GM18511 (cell line): ENCODE data around the gene NOTCH3.

Source experiments
- ATAC-seq: cut with Tn5 transposase; IDR thresholded peaks from one replicate; pipeline ENCODE4 v1.9.1; 2021; ENCODE audit warnings: mild to moderate bottlenecking, moderate library complexity; ENCODE audit not compliant: unreplicated experiment

The NOTCH3 gene

DNA sequence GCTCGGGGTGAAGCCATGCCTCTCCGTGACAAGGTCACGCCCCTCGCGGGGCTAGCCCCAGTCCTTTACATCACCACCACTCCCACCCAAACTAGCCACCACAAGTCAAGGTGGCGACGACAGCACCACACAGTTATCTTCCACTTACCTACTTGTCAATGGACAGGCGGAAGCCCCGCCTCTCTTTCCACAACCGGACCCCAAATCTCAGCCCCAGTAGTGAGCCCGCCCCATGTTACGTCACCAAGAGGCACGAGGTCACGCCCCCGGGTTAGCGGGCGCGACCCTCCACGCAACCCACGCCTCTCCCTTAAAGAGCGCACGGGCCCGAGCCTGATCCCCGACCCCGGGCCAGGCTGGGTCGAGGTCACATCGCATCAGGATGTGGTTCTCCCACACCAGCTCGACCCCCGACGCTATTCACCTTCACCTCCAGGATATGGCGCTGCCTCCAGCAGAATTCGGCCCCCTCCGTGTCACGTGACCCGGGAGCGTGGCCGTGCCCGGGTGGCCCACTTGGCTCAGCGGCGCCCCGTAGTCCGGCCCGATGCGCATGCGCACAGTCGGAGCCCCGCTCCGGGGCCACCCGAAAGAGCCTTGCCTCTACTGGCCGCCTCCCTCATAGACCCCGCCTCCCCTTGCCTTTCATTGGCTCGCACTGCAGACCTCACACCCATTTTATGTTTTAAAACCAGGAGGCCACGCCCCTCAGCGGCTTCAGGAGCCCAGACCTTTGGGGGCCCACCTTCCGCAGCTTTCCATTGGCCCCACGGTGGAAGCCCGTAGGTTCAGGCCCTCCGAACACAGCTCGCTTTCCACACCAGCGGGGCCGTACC lies 75.3 kb downstream of the NOTCH3 start:
- ATAC-seq = peak; percentile 89

GRCh38 chr19:15124572-15125231 lies 76.1 kb downstream of the NOTCH3 start:
- ATAC-seq = no peak

- ATAC-seq = no peak
Observed at GRCh38 chr19:15123900-15124299, 76.9 kb downstream of the NOTCH3 start.

DNA sequence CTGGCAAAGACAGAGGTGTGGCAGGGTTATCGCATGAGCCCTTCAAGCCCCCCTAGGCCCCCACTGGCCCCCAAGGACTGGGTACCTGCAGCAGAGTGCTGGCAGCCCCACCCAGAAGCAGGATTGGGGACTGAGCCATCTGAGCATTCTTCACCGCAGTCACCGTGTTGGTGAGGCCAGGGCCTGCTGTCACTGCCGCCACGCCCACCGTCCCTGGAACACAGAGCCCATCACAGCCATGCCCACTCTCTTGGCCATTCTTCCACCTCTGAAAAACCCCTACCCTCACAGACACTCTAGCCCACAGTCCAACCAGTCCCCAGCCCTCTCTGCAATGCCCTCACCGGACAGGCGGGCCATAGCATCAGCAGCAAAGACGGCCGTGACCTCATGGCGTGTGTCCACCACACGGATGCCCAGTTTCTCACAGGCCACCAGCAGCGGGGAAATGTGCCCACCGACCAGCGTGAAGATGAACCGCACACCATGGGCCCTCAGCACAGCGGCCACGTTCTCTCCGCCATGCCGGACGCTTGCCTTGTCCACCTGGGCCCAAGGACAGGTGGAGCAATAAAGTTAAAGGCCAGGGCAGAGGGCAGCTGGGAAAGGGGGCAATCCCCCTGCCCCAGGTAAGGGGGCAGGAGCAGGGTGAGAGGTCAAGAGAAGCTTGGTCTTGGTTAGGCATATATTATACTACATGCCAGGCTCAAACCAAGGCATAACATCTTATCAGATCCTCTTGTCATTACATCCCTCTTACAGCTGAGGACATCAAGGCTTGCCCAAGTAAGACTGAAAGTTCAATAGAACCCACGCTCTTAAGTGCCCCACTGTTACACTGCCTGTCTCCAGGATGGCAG lies 77.5 kb downstream of the NOTCH3 start:
- ATAC-seq = no peak

DNA sequence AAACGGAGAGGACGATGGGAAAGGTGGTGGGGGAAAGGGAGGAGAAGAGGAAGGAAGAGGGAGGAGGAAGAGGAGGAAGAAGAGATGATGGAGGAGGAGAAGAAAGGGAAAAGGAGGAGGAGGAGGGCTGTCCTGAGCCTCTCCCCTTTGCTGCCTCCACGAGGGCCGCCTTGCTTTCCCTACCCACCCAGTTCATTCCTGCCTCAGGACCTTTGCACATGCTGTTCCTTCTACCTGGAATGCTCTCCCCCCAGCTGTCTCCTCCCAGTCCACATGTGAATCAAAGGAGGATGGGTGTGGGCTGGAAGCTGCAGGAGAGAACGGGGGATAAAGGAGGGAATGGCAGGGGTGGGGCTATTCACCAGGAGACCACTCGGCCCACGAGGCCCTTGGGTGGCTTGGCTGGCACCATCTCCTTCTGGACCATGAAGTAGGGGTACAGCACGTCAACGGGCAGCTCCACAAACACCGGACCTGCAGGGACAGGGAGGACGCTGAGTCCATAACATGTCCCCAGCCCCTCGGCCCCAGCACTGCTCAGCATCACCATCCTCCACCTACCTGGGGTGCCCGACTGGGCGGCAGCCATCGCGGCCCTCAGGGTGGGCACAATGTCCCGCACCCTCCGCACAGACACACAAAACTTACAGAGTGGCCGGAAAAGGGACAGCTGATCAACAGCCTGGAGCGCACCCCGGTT lies 78.3 kb downstream of the NOTCH3 start:
- ATAC-seq = no peak

DNA sequence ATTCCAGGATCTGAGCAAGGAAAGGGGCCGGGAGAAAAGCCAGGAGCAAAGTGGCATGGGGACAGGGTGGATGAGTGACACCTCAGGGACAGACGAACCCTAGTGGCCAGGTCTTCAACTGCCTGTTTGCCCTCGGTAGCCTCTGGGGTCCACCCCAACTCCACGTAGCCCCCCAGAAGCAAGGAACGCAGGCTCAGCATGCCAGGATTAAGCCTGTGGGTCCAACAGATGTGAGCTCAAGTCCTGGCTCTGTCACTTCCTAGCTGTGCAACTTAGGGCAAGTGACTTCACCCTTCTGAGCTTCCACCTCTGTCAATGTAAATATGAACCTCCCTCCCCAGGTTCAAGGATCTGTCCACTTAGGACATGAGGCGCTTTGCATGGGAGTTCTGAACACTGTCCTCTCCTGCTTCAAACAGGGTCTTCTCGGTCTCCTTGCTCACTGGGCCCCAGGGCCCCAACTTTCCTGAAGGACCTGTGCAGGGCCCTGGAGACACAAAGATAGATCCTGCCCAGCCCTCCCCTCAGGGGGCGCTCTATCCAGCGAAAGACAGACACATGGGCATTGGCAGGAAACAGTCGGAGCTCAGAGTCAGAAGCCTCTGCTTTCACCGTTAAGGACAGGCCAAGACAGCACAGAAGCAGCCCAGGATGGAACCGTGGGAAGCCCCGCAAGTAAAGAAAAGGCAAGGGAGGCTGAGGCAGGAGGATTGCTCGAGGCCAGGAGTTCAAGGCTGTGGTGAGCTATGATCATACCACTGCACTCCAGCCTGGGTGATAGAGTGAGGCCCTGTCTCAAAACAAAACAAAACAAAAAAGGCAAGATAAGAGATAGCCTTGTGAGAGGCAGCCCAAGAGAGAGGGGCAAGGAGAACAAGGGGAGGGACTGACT lies 80.4 kb downstream of the NOTCH3 start:
- ATAC-seq = no peak

GRCh38 chr19:15118789-15119494 lies 81.9 kb downstream of the NOTCH3 start:
- no peak for ATAC-seq

DNA sequence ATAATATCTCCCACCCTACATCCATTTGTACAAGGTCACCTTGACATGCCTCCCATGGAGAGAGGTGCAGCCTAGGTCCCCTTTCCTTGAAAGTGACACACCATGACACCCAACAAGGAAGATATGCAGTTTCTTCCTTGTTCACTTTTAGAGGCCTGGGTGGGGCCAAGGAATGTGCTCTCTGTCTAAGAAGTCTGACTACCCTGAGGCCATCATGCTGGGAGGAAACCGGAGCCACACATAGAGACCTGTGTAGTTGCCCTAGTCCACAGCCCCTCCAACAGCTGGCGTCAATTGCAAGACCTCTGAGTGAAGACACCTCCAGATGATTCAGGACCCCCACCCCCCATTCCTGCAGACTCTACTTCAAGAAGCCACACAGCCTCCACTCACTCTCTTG lies 82.5 kb downstream of the NOTCH3 start:
- no peak for ATAC-seq

GRCh38 chr19:15116856-15117255 lies 83.9 kb downstream of the NOTCH3 start:
- ATAC-seq = no peak

DNA sequence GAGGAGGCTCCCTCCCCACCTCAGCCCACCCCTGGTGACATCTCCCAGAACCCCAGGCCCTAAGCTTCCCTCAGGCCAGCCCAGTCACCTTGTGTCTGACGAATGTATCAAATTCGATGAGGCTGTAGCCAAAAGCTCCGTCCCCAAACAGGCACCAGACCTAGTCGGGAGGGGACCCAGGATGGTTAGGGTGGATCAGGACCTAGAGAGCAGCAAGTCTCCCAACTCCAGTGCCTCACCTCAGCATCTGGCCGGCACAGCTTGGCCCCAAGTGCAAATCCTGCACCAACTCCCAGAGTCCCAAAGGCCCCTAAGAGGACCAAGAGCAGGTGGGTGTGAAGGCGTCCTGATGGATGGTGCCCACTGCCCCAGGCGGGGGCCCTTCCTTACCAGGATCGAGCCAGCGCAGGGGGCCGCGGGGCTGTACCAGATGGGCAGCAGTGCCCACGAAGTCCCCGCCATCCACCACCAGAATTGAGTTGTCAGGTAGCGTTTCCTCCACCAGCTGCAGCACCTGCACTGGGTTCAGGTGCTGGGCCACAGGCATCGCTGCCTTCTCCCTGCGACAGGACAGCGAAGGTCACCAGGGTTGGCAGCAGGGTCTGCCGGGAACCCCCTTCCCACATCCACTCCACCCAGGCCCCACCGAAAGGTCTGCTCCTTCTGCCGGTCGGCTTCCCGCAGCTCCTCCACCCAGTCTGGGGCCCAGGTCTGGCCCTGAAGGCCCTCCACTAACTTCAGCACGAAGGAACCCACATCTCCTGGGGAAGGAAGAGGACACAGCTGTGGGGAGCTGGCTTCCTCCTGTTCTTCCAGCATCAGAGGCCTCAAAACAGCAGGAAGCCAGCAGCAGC lies 84.8 kb downstream of the NOTCH3 start:
- ATAC-seq = no peak

DNA sequence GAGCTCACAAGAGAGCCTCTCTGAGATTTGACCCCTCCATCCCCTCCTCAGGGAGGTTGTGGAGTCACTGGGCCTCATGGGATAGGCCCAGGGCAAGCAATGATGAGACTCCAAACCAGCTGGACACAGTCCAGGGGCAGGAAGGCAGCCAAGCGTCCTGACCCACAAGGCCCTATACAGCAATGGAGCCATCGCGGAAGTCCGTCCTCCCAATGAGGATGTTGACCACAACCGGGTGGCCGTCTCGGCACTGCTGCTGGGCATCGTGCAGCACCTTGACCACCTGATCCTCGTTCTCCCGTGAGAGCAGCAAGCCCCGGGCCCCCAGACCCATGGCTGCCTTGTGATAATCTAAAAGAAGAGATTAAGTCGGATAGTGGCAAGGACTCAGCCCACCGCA lies 85.7 kb downstream of the NOTCH3 start:
- ATAC-seq = no peak

DNA sequence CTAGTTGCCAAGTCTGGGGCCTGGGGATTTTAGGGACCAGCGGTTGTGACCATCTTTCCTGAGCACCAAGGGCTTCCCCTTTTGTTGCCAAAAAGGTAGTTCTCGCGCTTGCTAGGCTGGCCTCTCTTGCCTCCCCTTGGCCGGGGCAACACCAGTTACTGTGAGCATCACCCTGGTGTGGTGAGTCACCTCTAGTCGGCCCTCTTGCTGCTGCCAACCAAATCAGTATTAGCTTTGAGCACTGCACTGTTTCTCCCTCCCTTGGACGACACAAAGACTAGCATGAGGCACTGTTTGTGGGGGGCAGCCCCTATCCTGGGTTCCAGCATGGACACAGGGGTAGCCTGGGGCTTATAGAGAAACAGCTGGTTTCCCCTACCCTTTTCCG lies 86.6 kb downstream of the NOTCH3 start:
- no peak for ATAC-seq

- no peak for ATAC-seq
Observed at GRCh38 chr19:15113245-15114152, 87.3 kb downstream of the NOTCH3 start.

DNA sequence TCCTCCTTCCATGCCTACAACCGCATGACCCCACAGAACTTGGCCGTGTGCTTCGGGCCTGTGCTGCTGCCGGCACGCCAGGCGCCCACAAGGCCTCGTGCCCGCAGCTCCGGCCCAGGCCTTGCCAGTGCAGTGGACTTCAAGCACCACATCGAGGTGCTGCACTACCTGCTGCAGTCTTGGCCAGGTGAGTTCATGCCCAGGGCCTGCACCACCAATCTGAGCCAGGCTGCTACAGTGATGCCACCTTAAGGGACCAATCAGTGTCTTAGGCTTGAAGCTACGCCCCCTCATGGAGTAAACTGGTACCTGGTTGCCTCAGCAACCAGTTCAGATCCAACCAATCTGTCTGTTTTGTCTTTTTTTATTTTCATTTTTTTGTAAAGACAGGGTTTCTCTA lies 88.4 kb downstream of the NOTCH3 start:
- ATAC-seq = no peak

DNA sequence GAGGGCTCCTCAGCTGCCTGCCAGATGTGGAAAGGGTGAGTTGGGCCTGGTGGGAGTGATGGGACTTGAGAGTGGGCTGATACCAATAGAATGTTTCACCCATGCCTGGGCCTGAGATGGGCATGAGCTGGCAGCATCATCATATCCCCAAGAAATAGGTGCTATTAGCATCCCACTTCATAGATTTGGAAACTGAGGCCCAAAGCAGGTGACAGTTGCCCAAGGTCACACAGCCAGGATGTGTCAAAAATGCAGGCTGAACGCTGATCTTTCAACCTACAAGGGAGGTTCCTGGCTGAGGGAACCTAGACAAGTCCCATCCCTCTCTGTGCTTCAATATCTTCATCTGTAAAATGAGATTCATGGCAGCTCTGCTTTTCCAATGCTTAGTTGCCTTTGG lies 89.0 kb downstream of the NOTCH3 start:
- ATAC-seq = no peak

- ATAC-seq = no peak
Observed at GRCh38 chr19:15110418-15110815, 90.4 kb downstream of the NOTCH3 start.

DNA sequence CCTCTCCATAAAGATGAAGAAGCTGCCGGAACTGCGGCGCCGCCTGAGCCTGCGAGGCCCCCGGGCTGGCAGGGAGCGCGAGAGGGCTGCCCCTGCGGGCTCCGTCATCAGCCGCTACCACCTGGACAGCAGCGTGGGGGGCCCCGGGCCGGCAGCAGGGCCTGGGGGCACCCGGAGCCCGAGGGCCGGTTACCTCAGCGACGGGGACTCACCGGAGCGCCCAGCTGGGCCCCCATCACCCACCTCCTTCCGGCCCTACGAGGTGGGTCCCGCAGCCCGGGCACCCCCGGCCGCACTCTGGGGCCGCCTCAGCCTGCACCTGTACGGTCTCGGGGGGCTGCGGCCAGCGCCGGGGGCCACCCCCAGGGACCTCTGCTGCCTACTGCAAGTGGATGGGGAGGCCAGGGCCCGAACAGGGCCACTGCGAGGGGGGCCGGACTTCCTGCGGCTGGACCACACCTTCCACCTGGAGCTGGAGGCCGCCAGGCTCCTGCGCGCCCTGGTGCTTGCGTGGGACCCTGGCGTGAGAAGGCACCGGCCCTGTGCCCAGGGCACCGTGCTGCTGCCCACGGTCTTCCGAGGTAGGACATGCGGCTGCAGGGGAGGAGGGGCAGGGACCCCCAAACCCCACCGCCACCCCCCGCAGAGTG lies 90.9 kb downstream of the NOTCH3 start:
- no peak for ATAC-seq
